GM21723 (cell line): ENCODE results near the gene PSMD4.
"Not testable (repeated sequence)": the region's sequence is repeated elsewhere in the genome, so short reads cannot be mapped to it uniquely, and the experiment has no call there.

Source experiments
- ATAC-seq: cut with Tn5 transposase; IDR thresholded peaks from one replicate; pipeline ENCODE4 v1.9.1; 2021; ENCODE audit warnings: mild to moderate bottlenecking, moderate library complexity; ENCODE audit not compliant: unreplicated experiment

The PSMD4 gene

GRCh38 chr1:151267760-151268159, 13.2 kb downstream of the PSMD4 start:
- no peak for ATAC-seq

DNA sequence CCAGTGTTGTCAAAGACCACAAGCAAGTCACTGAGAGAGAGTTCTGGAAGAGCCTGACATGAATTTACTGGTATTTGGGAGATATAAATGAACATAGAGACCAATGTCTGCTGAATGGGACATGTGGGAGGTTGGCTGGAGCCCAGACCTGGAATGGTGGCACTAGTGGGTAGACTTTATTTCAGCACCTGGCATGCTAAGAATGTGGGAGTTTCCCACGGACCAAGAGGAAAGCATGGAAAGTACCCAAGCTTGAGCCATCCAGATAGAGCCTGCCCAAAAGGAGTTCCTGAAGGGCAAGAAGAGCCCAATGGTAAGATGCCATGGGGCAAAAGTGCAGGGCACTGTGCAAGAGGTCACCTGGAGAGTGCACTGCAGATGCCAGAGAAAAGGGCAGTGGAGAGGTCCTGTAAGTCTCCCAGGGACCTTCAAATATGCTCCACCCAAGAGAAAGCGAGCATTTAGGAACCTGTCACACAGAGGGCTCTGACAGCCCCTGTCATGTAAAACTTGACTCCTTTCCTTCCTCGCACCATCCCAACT, 19.5 kb downstream of the PSMD4 start:
- ATAC-seq: no peak

DNA sequence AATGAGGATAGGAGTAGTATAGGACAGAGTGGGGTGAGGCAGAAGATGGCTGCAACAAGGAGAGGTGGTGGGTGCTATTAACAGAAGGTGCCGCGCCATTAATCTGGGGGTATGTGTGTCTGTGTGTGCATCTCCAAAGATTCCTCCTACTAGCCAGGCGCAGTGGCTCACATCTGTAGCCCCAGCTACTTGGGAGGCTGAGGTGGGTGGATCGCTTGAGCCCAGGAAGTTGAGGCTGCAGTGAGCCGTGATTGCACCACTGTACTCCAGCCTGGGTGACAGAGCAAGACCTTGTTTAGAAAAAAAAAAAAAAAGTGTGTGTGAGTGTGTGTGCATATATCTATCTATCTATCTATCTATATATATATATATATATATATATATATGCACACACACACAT, 20.8 kb downstream of the PSMD4 start:
- ATAC-seq: not testable (repeated sequence)

- no peak for ATAC-seq
These were observed 22.7 kb downstream of the PSMD4 start for GRCh38 chr1:151277249-151277648.

DNA sequence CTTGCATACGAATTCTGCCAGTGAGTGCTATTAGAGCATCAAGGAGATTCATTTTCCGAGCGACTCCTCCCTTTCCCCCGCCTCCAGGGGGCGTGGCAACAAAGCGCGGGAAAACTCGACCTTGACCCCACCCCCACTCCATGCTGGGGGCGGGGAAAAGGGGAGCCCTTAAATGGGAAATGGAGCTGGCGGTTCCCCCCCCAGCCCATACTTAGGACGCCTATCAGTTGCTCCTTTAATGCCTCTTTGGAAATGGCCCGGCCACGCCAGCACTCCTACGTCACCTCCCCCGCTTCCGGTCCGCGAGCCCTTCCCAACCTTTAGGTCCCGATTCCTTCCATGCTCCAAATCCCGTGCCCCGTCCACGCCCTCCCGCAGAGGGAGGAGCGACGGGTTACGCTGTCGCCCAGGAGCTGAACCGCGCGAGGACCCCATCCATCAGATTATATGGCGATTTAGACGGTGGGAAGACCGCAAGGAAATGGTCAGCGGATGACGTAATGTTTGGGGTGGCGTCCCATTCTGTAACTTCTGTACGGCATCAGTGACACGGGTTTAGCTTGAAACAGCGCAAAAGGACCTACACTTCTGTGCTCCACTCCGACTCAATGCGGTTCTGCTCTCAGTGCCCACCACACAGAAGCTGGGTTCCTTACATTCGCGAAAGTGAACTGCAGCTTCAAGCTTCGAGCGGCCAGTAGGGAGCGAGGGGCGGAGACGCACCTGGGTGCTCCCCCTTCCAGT, 26.9 kb downstream of the PSMD4 start:
- peak; percentile 40 for ATAC-seq

DNA sequence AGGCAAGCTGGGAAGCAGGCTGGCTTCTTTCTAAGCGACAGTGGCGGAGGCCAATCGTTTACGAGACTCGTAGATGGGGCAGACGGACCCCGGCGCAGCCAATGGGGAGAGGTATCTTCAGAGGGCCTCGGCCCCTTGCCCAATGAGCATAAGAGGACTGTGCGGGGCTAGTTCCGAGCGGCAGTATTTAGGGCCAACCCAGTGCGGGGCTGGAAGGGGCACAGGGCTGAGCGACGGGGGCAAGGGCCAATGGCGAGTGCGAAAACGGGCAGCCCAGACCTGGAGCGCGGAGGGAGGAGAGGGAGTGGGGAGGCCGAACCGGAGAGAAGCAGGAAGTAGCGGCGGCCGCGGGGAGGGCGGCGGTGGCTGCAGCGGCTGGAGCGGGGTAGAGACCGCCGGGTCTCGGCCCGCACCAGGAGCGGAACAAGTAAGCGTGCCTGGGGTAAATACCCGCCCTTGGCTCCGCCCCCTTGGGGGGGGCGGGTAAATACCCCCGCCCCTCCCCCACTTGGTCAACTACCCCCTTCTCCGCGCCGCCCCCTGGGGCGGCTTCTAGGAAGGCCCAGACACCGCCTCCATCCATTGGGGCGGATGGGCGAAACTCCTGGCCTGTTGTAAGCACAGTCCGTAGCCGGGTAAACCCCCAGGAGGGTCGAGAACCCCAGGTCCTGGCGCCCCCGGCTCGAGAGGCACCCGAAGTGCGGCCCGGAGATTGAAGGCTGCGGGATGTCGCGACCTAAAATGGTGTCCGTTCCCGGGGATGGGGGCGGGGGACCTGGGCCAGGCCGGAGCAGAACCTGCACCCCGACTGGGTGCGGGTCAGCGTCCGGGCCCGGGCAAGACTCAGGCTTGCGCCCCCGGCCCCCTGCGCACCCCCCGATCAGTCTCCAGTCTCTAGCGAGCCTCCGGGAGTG, 27.7 kb downstream of the PSMD4 start, which contains the start of gene ZNF687:
Gene ZNF687 (plus strand): TSS at position 331 of the 914 bp plus-strand sequence. CDS start 3,993 bp downstream, outside the sequence.
- peak; percentile 85 for ATAC-seq

DNA sequence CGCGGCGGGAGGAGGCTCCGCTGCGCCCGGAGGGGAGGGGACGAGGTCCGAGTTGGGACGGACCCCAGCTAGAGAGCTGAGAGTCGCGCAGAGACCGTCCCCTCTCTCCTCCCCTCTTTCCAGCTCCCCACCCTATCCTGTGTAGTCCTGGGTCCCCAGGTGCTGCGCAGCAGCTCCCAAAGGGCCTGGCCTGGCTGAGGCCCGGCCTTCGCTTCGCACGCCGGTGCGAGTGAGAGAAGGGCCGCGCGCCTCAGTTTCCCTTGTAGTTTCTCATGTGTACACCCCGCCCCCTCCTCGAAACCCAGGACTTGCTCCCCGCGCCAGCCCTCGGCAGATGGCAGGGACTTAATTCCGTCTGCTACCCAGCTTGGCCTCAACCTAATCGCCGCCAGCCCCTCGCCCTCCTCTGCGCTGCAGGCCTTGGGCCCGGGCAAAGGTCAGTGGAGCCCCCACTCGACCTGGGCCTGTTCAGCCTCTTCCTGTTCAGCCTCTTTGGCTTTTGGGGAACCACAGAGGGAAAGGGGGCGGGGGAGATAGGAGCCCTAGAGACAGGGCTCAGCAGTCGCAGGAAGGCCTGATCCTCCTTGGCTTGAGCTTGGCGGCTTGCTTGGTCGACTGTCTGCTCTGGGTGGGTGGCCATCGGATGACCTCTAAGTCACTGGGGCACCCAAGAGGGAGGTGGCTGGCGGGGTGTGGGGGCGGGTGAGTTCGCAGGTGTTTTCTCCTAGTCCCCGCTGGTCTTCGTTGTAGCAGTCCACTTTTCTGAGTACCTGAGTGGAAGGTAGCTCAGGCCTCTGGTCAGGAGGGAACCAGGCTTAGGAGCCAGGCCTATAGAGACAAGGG, 28.6 kb downstream of the PSMD4 start:
- ATAC-seq: no peak

DNA sequence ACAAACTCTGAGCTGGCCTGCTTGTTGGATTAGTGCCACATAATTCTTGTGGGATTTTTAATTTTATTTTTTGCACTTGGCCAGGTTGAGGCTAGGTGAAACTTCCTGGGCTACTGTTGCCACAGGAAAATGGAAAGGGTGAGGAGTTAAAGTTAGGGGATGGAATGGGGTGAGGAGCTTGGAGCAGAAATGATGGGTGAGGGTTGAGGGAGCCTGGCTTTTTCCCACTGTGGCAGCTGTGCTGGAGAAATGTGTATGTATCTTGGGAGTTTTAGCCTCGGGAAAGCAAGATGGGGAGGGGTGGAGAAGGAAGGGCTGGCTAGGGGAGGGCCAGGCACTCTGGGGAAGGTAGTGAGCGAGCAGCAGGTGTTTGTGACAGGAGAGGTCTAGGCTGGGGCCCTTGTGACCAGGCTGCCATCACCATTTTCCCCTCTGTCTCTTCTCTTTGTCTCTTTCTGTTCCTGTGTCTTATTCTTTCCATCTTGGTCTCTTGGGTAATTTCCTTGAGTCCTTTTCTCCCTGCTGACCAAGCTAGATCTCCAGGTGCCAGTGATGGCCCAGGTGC, 29.6 kb downstream of the PSMD4 start:
- no peak for ATAC-seq

GRCh38 chr1:151286619-151287340, 32.2 kb downstream of the PSMD4 start:
- no peak for ATAC-seq

DNA sequence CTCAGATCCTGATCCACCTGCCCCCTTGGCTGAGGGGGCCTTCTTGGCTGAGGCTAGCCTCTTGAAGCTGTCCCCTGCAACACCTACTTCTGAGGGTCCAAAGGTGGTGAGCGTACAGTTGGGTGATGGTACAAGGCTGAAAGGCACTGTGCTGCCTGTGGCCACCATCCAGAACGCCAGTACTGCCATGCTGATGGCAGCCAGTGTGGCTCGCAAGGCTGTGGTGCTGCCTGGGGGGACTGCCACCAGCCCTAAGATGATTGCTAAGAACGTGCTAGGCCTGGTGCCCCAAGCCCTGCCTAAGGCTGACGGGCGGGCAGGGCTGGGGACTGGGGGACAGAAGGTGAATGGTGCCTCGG, 32.8 kb downstream of the PSMD4 start:
- ATAC-seq: no peak

DNA sequence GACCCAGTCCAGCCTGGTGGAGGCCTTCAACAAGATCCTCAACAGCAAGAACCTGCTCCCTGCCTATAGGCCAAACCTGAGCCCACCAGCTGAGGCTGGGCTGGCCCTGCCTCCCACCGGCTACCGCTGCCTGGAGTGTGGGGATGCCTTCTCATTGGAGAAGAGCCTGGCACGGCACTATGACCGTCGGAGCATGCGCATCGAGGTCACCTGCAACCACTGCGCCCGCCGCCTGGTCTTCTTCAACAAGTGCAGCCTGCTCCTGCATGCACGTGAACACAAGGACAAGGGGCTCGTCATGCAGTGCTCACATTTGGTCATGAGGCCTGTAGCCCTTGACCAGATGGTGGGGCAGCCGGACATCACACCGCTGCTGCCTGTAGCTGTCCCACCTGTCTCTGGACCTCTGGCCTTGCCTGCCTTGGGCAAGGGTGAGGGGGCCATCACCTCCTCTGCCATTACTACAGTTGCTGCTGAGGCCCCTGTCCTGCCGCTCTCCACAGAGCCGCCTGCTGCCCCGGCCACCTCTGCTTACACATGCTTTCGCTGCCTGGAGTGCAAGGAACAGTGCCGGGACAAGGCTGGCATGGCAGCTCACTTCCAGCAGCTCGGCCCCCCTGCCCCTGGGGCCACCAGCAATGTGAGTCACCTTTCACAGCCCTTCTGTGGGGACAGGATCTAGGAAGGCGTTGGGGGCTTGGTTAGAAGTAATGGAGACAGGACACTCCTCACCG, 33.4 kb downstream of the PSMD4 start:
- ATAC-seq: no peak

- ATAC-seq: no peak
These were observed 34.0 kb downstream of the PSMD4 start for GRCh38 chr1:151288502-151288901.

DNA sequence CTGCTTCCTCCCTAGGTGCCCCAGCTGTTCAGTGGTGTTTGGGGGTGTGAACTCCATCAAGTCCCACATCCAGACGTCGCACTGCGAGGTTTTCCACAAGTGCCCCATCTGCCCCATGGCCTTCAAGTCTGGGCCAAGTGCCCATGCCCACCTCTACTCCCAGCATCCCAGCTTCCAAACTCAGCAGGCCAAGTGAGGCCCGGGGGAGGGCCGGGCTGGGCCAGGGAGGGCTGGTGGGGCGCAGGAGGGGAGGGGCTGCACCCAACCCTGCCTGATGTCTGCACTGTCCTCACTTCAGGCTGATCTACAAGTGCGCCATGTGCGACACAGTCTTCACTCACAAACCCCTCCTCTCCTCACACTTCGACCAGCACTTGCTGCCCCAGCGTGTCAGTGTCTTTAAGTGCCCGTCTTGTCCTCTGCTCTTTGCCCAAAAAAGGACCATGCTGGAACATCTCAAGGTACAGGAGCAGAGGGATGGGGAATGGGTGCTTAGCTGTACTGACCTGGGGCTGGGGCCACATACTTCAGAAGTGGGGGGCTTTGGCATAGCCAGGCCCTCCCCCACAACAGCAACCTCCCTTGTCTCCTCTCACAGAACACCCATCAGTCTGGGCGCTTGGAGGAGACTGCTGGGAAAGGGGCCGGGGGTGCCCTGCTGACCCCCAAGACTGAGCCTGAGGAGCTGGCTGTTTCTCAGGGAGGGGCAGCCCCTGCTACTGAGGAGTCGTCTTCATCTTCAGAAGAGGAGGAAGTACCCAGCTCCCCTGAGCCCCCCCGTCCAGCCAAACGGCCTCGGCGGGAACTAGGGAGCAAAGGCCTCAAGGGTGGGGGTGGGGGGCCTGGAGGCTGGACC, 34.8 kb downstream of the PSMD4 start:
- ATAC-seq: no peak

DNA sequence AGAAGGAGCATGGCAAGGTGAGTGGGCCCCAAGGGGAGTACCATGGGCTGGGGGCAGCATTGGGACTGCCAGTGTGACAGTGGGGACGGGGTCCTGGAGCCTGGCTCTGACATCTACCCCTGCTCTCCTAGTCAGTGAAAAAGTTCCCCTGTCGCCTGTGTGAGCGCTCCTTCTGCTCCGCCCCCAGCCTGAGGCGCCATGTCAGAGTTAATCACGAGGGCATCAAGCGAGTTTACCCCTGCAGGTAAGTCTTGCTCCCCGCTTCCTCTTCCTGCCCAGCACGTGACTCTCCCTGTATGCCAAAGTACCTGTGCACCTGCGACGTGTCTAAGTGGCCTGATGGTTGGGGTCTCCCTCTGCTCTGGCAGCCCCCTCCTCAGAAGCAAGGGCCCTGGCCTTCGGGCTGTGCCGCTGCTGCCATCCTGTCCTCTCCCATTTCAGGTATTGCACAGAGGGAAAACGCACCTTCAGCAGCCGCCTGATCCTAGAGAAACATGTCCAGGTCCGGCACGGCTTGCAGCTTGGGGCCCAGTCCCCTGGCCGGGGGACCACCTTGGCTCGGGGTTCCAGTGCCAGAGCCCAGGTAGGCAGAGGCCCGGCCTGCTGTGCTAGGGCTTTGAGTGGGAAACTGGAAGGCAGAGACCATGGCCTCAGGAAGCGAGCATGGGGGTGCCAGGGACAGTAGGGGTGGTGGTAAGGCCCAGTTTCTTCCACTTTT, 35.6 kb downstream of the PSMD4 start:
- ATAC-seq: no peak

GRCh38 chr1:151290709-151291303, 36.3 kb downstream of the PSMD4 start:
- ATAC-seq: no peak

DNA sequence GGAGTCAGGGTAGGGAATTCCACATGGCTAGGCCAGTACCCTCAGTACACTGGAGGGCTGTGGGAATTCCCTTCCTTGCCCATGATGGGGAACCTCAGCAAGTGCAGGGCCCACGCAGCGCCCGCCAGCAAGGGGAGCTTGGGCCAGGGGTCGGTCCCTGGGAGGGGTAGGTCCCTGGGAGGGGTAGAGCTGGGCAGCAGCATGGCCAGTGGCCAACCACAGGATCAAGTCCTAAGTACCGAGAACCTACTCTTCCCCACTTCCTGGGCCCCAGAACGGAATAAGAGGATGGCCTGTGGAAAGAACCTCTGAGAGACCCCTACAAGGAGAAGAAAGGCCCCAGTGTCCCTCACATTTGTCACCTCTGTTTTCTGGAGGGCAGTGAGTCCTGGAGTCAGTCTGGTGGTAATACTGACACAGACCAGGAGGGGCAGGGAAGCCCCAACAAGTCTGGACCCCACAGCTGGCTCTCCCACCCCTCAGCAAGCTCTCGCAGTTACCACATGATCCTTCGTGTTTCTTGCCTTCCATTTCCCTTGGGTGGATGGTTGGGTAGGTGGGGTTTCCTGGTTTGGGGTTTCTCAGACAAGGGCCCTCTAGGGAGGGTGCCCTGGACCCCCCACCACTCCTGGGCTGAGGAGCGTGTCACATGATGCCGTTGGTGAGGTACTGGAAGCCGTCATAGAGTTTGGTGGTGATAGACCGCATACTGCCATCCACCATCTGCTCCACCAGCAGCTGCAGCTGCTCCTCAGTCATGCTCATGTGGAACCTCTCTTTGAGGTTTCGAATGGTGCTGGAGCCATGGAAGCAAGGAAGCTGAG, 37.9 kb downstream of the PSMD4 start:
- no peak for ATAC-seq
